H1 (cell line): ENCODE measurements around the gene GOLPH3L. TPM values are rescaled to one million over a fixed set of nuclear protein-coding genes. Genes with fewer than 3 reads are reported as not detected.
"Not testable (repeated sequence)": the region's sequence is repeated elsewhere in the genome, so short reads cannot be mapped to it uniquely, and the experiment has no call there.

Experiments used
- CTCF ChIA-PET: fragments of 300-600 bp; sonication (Branson Sonifier 250); formaldehyde crosslinking; loops from one replicate; lab custom pipeline; 2021; ENCODE audit not compliant: partially characterized antibody; lab: Charles Lee
- POLR2A ChIA-PET: fragments of 300-600 bp; sonication (Branson Sonifier 250); formaldehyde crosslinking; loops from one replicate; lab custom pipeline; 2021; ENCODE audit warnings: inconsistent platforms; ENCODE audit not compliant: partially characterized antibody; lab: Charles Lee
- DNase-seq, 2 experiments: peaks; one replicate each; pipeline versions ENCODE4 v3.0.0 to v3.0.0-alpha.2; 2010 to 2022; ENCODE audit warnings: low spot score in 2 of 2, low read depth in 1 of 2, mixed read lengths in 1 of 2
- FAIRE-seq: peaks from 2 replicates; lab custom pipeline; 2011; peaks lifted over from hg19 to GRCh38; lab: Jason Lieb, UNC
- H2AFZ ChIP-seq: 2 replicates; pipeline ENCODE4 v1.8.1; 2012; ENCODE audit warnings: low read length, inconsistent platforms
- H2AK5ac ChIP-seq: 2 replicates; pipeline ENCODE4 v1.6.1; 2013; ENCODE audit warnings: low read depth, low read length
- H2BK120ac ChIP-seq: replicated peaks from 2 replicates; pipeline ENCODE3; 2013; ENCODE audit warnings: low read depth, low read length, inconsistent platforms
- H2BK12ac ChIP-seq: 2 replicates; pipeline ENCODE4 v1.6.1; 2013; ENCODE audit warnings: low read depth, low read length
- H2BK15ac ChIP-seq: 2 replicates; pipeline ENCODE4 v1.6.1; 2013; ENCODE audit warnings: low read length
- H2BK20ac ChIP-seq: 2 replicates; pipeline ENCODE4 v1.6.1; 2013; ENCODE audit warnings: low read length
- H2BK5ac ChIP-seq: 2 replicates; pipeline ENCODE4 v1.6.1; 2013; ENCODE audit warnings: low read depth, low read length
- H3K14ac ChIP-seq: 2 replicates; pipeline ENCODE4 v1.6.1; 2013; ENCODE audit warnings: inconsistent platforms; ENCODE audit not compliant: insufficient read length
- H3K18ac ChIP-seq: 2 replicates; pipeline ENCODE4 v1.6.1; 2013; ENCODE audit warnings: low read length; ENCODE audit errors: extremely low read depth
- H3K23ac ChIP-seq: 2 replicates; pipeline ENCODE4 v1.6.1; 2013; ENCODE audit warnings: inconsistent platforms; ENCODE audit not compliant: insufficient read length
- H3K23me2 ChIP-seq: 2 replicates; pipeline ENCODE4 v1.6.1; 2013; ENCODE audit warnings: low read depth, low read length
- H3K27ac ChIP-seq: 2 replicates; pipeline ENCODE4 v1.6.1; 2011; ENCODE audit warnings: low read depth, low read length, inconsistent platforms
- H3K27me3 ChIP-seq, 4 experiments: replicated peaks in 1 of 4; 1 replicate in 1 of 4; 2 replicates in 3 of 4; pipeline versions ENCODE4 v1.6.1 to v1.8.1; 2011 to 2013; ENCODE audit warnings: low read length in 3 of 4, mild to moderate bottlenecking in 3 of 4, inconsistent platforms in 2 of 4, mixed read lengths in 2 of 4, moderate library complexity in 1 of 4; ENCODE audit not compliant: control insufficient read depth in 3 of 4, insufficient read depth in 3 of 4; ENCODE audit errors: extremely low read depth in 1 of 4
- H3K36me3 ChIP-seq, 4 experiments: 2 replicates each; pipeline versions ENCODE4 v1.6.1 to v1.8.1; 2011 to 2013; ENCODE audit warnings: mild to moderate bottlenecking in 4 of 4, low read length in 3 of 4, moderate library complexity in 2 of 4, control low read depth in 1 of 4, inconsistent platforms in 1 of 4; ENCODE audit not compliant: insufficient read depth in 4 of 4, control insufficient read depth in 2 of 4
- H3K4ac ChIP-seq: replicated peaks from 2 replicates; pipeline ENCODE3; 2013; ENCODE audit warnings: low read length, low read depth, mixed read lengths, inconsistent platforms; ENCODE audit not compliant: insufficient read length
- H3K4me1 ChIP-seq, 4 experiments: replicated peaks in 1 of 4; 1 replicate in 1 of 4; 2 replicates in 3 of 4; pipeline versions ENCODE4 v1.6.1 to v1.8.1; 2011 to 2013; ENCODE audit warnings: low read length in 3 of 4, inconsistent platforms in 2 of 4, mixed read lengths in 1 of 4; ENCODE audit not compliant: insufficient read depth in 4 of 4, control insufficient read depth in 3 of 4
- H3K4me2 ChIP-seq, 2 experiments: 2 replicates each; pipeline versions ENCODE4 v1.6.1 to v1.8.1; 2011 to 2013; ENCODE audit warnings: low read depth in 2 of 2, low read length in 2 of 2, control low read depth in 1 of 2, inconsistent platforms in 1 of 2, mild to moderate bottlenecking in 1 of 2; ENCODE audit not compliant: insufficient read depth in 1 of 2
- H3K4me3 ChIP-seq, 4 experiments: fragments of 200-600, 300-600 bp in 1 of 4; sonication (generic), shearing (Covaris generic), sonication (Bioruptor Twin) in 1 of 4; 2 replicates each; pipeline versions ENCODE4 v1.5.1 to v1.8.1; 2011 to 2016; ENCODE audit warnings: low read length in 4 of 4, low read depth in 3 of 4, control low read depth in 2 of 4, inconsistent platforms in 2 of 4, mild to moderate bottlenecking in 2 of 4, mixed read lengths in 1 of 4, moderate library complexity in 1 of 4; ENCODE audit not compliant: insufficient read depth in 2 of 4; ENCODE audit errors: extremely low read depth in 1 of 4
- H3K56ac ChIP-seq: replicated peaks from 2 replicates; pipeline ENCODE3; 2013; ENCODE audit warnings: low read depth, mild to moderate bottlenecking, mixed read lengths, low read length, inconsistent platforms; ENCODE audit not compliant: insufficient read length
- H3K79me1 ChIP-seq: 2 replicates; pipeline ENCODE4 v1.6.1; 2013; ENCODE audit warnings: low read depth, low read length, control low read depth
- H3K79me2 ChIP-seq, 2 experiments: 2 replicates each; pipeline versions ENCODE4 v1.6.1 to v1.8.1; 2012 to 2013; ENCODE audit warnings: low read length in 2 of 2, mild to moderate bottlenecking in 2 of 2, inconsistent platforms in 1 of 2; ENCODE audit not compliant: insufficient read depth in 2 of 2, control insufficient read depth in 1 of 2
- H3K9ac ChIP-seq, 4 experiments: replicated peaks in 1 of 4; 1 replicate in 1 of 4; 2 replicates in 3 of 4; pipeline versions ENCODE4 v1.6.1 to v1.8.1; 2011 to 2013; ENCODE audit warnings: low read depth in 3 of 4, low read length in 3 of 4, control low read depth in 2 of 4, mild to moderate bottlenecking in 2 of 4, moderate library complexity in 2 of 4, inconsistent platforms in 1 of 4; ENCODE audit errors: extremely low read depth in 1 of 4
- H3K9me3 ChIP-seq, 2 experiments: 2 replicates each; pipeline versions ENCODE4 v1.6.1 to v1.8.1; 2012 to 2013; ENCODE audit warnings: mild to moderate bottlenecking in 2 of 2, moderate library complexity in 2 of 2, control low read depth in 1 of 2, inconsistent platforms in 1 of 2, low read depth in 1 of 2, low read length in 1 of 2, mixed read lengths in 1 of 2; ENCODE audit not compliant: insufficient read depth in 2 of 2
- H4K20me1 ChIP-seq, 2 experiments: replicated peaks in 1 of 2; 2 replicates each; pipeline versions ENCODE3 to v1.8.1; 2011 to 2013; ENCODE audit warnings: inconsistent platforms in 2 of 2, low read length in 2 of 2, mild to moderate bottlenecking in 1 of 2; ENCODE audit not compliant: insufficient read depth in 2 of 2, control insufficient read depth in 1 of 2
- H4K5ac ChIP-seq: 2 replicates; pipeline ENCODE4 v1.6.1; 2013; ENCODE audit warnings: low read length, low read depth, mixed read lengths, inconsistent platforms; ENCODE audit not compliant: insufficient read length
- H4K8ac ChIP-seq: 2 replicates; pipeline ENCODE4 v1.8.0; 2013; ENCODE audit warnings: mild to moderate bottlenecking, moderate library complexity, low read length, inconsistent platforms; ENCODE audit not compliant: insufficient read depth; ENCODE audit errors: extremely low read depth
- H4K91ac ChIP-seq: replicated peaks from 2 replicates; pipeline ENCODE3; 2013; ENCODE audit warnings: low read length, mixed read lengths, inconsistent platforms; ENCODE audit not compliant: insufficient read length
- ASH2L ChIP-seq: fragments of 200-600, 300-600 bp; sonication (generic); IDR thresholded peaks from one replicate; pipeline ENCODE4 v1.7.1; 2017; ENCODE audit warnings: low read length
- WGBS, 2 experiments: shearing (Covaris generic) in 1 of 2; methylation state at CpG; one replicate each; pipeline versions ENCODE4 v1.1.6 to v1.1.7; 2013 to 2015; ENCODE audit warnings: low lambda C conversion rate in 2 of 2, mixed read lengths in 2 of 2, inconsistent platforms in 1 of 2, low coverage in 1 of 2, missing lambda C conversion rate in 1 of 2; ENCODE audit not compliant: insufficient replicate concordance in 2 of 2, insufficient coverage in 1 of 2, insufficient read length in 1 of 2; ENCODE audit errors: extremely low coverage in 1 of 2, missing lambda C conversion rate in 1 of 2; 5-methylcytosine and 5-hydroxymethylcytosine counted together
- polyA plus RNA-seq, 7 experiments: library from polyadenylated mRNA; depleted of rRNA in 3 of 7; stranded (reverse) in 5 of 7; unstranded in 2 of 7; fragments of >200 nt in 5 of 7; fragments of 200-250 nt in 2 of 7; gene quantifications; 1 replicate in 5 of 7; 2 replicates in 1 of 7; 4 replicates in 1 of 7; pipeline versions ENCODE4 v1.2.1 to v1.2.3, GENCODE V29; 2011 to 2013; ENCODE audit warnings: missing spikeins in 2 of 7, mixed read lengths in 2 of 7
- total RNA-seq: library from RNA; stranded (reverse); fragmentation: NEBNext Ultra II Directional; extraction: Animal tissue kit (Norgen Biotek cat#: 25700); gene quantifications from 2 replicates; pipeline ENCODE4 v1.2.1, GENCODE V29; 2021
- TF ChIP-seq, protein P1 (sequence below): IDR thresholded peaks from 2 replicates; pipeline ENCODE4 v1.6.1; 2012; ENCODE audit warnings: inconsistent platforms

Gene GOLPH3L
- total and polyA plus RNA-seq, 2 of the 8 experiments (the other 6 are each of a cell fraction or from before 2014, with no cell fraction given) = 13.3 to 40.8 TPM

DNA sequence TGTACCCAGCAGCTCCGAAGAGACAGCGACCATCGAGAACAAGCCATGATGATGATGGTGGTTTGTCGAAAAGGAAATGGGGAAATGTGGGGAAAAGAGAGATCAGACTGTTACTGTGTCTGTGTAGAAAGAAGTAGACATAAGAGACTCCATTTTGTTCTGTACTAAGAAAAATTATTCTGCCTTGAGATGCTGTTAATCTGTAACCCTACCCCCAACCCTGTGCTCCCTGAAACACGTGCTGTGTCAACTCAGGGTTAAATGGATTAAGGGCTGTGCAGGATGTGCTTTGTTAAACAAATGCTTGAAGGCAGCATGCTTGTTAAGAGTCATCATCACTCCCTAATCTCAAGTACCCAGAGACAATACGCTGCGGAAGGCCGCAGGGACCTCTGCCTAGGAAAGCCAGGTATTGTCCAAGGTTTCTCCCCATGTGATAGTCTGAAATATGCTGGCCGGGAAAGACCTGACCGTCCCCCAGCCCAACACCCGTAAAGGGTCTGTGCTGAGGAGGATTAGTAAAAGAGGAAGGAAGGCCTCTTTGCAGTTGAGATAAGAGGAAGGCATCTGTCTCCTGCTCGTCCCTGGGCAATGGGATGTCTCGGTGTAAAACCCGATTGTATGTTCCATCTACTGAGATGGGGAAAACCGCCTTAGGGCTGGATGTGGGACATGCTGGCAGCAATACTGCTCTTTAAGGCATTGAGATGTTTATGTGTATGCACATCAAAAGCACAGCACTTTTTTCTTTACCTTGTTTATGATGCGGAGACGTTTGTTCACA is 61.9 kb downstream of the GOLPH3L start:
- H4K20me1 ChIP-seq, FAIRE-seq, DNase-seq, H3K23me2 ChIP-seq, H2BK15ac ChIP-seq, H2AFZ ChIP-seq, H3K14ac ChIP-seq, H3K9me3 ChIP-seq, H4K8ac ChIP-seq, H4K5ac ChIP-seq, H3K56ac ChIP-seq, H3K36me3 ChIP-seq, H3K23ac ChIP-seq, H3K4ac ChIP-seq, H3K79me1 ChIP-seq, H3K27me3 ChIP-seq, H3K4me3 ChIP-seq: not testable (repeated sequence)
- H3K4me1 ChIP-seq = peaks cover 4 to 12% (median 5%) of the 10 kb centered on the region in 4 experiments
- H2AK5ac ChIP-seq = peak overlapping the region; percentile 93
- H2BK5ac ChIP-seq = peak overlapping the region; percentile 96
- peak overlapping the region; percentile 74 for H4K91ac ChIP-seq
- peak overlapping the region in 2 of 4 experiments; percentile 28 to 53; a peak in 3 of 7 replicates for H3K9ac ChIP-seq
- peak overlapping the region; percentile 71 for H3K27ac ChIP-seq
- 40 to 100% methylated on average over 1 to 12 of the region's 17 CpGs for WGBS, 2 experiments
- CTCF ChIA-PET = interaction anchor here (0.6 kb wide), 1 partner anchor 124 kb away, joined by 3 read pairs; no protein-coding TSS in a partner anchor
- POLR2A ChIA-PET = interaction anchor here (1.3 to 43.5 kb wide), 4 partner anchors 9 to 66 kb away, joined by 4 to 1380 read pairs (median 90); partner anchors contain the start of genes ADAMTSL4 and MCL1
- peak overlapping the region; percentile 19 to 31; a peak in 2 of 4 replicates for H3K4me2 ChIP-seq
- TF ChIP-seq, protein P1, sequence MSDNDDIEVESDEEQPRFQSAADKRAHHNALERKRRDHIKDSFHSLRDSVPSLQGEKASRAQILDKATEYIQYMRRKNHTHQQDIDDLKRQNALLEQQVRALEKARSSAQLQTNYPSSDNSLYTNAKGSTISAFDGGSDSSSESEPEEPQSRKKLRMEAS = peak; percentile 35; the same call in 1 of the 2 replicates
- peak; percentile 41 for TF ChIP-seq ASH2L
- peaks cover 0 to 10% of the 10 kb centered on the region in 2 experiments; a peak in 2 of 4 replicates for H3K79me2 ChIP-seq
- peak overlapping the region; percentile 64 for H2BK120ac ChIP-seq
- peak overlapping the region; percentile 52; the same call in 1 of the 2 replicates for H3K18ac ChIP-seq
- H2BK20ac ChIP-seq = peak overlapping the region; percentile 86
- peak overlapping the region; percentile 92 for H2BK12ac ChIP-seq
